ENCODE measurements around the gene KPNB1.
A peak's percentile ranks its signal among the peaks of the same experiment; 100 is the strongest.

The KPNB1 gene

DNA sequence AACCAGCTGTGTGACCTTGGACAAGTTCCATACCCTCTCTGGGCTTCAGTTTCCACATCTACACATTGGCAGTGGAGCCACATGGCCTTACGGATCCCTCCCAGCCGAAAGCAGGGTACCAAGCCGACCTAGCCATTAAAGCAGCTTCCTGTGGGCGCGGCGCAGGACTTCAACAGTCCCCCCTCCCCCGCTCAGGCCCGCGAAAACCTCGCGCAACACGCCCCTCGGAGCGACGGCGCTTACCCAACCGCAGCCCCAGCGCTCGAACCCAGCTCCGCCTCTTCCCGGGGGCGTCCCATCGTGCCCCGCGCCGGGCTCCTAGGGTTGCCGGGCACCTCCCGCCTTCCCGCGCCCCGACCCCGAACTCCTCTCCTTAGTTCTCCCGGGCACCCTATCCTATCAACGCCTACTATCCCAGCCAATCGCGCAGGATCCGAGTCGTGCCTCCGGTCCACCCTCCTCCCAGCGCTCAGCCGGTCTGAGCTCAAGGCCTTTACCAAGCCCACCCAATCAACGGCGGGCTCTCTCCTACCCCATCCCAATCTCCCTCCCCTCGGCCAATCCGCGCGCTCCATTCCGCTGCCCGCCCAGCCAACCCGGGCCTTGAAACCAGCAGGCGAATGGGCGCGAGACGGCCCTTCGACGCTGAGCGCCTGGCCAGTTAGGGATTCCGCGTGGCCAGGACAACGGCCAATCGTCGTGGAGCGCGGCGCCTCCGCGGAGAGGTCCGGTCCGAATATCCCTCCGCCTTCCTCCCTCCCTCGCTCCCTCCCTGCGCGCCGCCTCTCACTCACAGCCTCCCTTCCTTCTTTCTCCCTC lies at the start of gene KPNB1:
TSS of gene KPNB1 (plus strand) at position 767 of the 819 bp plus-strand sequence. CDS start 326 bp downstream, outside the sequence.
- DNase-seq (ENCODE audit: low read depth, low spot score), result peak; percentile 94

DNA sequence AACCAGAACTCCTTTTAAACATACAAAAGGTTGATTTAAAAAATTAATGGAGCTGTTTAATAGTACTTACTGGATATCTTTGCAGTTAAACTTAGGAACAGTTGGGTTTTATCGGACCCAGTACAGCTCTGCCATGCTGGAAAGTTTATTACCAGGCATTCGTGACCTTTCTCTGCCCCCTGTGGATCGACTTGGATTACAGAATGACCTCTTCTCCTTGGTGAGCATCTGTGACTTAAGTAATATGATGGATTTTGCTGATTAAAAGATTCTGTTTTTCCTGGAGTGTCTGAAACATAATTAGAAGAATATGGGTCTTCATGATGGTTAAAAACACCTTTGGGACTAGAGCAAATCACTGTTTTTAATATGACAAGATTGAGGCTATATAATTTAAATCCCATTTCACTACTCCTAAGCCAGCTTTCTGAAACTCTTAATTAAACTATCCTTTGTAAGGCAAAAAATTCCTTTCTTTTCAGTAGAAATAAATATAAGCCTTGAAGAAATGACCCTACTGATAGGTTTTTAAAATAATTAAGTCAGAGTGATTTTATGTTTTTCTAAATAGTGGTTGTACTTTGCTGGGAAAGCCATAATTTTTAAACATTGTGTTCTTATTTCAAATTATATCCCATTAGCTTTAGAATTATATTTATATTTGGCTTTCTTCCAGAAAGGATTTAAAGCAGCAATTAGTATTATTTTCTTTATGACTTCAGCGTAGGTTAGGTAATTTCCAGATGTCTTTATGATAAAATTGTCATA lies 45.7 kb upstream of the KPNB1 start:
- no peak for DNase-seq (ENCODE audit: low read depth, low spot score)

DNA sequence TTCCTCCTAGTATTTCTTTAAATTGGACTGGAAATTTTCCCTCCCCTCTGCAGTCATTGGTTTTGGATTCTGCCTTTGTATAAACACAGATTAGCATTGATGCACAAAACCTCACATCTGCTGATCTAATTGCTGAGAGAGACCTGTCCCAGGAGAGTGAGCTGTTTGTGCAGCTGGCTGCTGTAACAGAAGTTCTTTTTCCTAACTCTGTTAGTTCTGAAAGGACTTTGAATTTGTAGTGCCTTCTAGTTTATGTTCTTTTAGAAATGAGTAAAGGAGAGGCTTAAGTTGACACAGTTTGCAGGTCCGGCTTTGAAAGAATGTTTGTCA lies 45.2 kb upstream of the KPNB1 start:
- DNase-seq (ENCODE audit: low read depth, low spot score), result no peak

DNA sequence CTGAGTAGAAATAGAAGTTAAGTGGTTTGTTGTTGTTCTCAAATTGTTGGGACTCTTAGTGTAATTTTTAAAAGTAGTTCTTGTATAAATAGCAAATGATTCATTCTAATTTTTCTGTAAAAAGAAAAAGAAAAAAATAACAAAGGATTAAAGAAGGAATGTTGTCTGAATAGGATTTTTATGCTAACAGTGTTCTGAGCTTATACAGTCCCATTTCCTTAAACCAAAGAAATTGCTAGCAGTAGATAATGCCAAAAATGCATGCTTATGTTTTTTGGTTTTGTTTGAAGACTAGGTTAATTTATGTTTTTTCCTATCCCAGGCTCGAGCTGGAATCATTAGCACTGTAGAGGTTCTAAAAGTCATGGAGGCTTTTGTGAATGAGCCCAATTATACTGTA lies 44.7 kb upstream of the KPNB1 start:
- no peak for DNase-seq (ENCODE audit: low read depth, low spot score)

DNA sequence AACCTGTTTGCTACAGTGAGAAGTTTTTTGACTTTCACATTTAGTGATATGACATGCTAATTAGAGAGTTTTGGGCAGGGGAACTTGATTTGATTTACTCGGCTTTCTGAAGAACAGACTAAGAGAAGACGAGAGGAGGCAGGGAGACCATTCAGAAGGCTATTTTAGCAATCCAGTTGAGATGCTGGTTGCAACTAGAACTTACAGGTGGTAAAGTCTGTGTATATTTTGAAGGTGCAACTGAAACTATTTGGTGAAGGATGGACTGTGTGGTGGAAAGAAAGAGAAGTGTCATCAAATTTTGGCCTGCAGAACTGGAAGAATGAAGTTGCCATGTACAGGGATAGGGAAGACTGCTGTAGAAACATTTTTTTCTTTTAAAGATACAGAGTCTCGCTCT lies 42.2 kb upstream of the KPNB1 start:
- DNase-seq (ENCODE audit: low read depth, low spot score), result no peak

DNA sequence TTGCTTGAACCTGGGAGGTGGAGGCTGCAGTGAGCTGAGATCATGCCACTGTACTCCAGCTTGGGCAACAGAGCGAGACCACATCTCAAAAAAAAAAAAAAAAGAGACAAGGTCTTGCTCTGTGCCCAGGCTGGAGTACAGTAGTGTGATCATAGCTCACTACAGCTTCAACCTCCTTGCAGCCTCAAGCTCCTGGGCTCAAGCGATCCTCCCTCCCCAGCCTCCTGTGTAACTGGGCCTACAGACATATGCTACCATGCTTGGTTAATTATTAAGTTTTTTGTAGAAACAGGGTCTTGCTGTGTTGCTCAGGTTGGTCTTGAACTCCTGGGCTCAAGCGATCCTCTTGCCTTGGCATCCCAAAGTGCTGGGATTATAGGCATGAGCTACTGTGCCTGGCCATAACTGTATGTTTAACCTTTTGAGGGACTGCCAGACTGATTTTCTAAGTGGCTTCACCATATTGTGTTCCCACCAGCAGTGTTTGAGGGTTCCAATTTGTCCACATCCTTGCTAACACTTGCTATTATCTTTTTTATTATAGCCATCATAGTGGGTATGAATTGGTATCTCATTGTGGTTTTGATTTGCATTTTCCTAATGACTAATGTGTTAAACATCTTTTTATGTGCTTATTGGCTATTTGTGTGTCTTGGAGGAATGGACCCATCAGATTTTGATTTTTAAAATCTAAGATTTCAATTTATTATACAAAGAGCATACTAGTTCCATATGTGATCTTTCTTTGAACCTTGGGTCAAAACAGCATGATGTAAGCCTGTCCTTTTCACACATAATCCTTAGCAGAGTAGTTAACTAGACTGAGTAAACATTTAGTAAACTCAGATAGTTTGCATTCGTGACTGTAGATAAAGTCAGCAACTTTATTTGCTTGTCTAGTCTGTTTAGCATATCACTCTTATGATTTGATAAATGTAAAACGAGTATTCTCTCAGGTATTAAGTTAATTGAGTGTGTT lies 38.1 kb upstream of the KPNB1 start:
- no peak for DNase-seq (ENCODE audit: low read depth, low spot score)

DNA sequence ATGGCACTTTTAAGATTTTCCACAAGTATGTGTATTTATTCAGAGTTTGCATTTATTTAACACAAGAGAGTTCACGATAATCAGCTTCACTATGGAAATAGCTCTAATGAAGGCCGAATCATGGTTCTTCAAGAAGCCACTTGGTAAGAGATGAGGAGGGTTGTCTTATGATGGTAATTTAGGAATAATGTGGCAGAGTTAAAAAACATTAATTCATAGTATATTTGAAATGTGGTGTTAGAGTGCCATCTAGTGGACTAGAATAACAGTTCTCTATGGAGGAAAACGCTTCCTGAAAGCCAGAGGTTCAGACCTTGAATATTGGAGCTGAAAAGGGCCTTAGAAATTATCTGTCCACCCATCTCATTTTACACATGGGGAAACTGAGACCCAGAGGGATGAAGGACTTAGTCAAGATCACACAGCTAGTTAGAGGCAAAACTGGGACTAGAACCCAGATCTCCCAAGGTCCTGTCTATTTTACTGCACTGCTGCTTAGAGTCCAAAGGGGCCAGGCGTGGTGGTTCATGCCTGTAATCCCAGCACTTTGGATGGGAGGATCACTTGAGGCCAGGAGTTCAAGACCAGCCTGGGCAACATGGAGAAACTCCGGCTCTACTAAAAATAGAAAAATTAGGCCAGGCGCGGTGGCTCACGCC lies 33.8 kb upstream of the KPNB1 start:
- no peak for DNase-seq (ENCODE audit: low read depth, low spot score)

DNA sequence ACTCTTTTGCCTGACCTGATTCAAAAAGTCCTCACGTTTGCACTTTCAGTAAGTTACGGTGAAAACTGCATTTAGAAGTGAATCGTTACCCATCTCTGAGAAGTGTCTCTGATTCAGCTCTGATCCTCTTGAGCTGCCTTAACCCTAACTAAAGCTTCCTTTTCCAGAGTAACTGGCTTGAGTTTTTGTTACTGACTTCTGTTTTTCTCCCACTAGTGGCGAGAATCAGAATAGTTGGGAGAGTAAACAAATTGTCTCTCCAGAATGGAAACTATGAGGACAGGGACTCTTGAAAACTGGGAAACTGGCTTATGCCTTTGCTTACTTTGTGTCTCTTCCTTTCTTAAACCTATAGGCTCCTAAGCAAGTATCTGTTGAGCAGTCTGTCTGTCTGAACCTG lies 31.3 kb upstream of the KPNB1 start:
- DNase-seq (ENCODE audit: low read depth, low spot score), result no peak

DNA sequence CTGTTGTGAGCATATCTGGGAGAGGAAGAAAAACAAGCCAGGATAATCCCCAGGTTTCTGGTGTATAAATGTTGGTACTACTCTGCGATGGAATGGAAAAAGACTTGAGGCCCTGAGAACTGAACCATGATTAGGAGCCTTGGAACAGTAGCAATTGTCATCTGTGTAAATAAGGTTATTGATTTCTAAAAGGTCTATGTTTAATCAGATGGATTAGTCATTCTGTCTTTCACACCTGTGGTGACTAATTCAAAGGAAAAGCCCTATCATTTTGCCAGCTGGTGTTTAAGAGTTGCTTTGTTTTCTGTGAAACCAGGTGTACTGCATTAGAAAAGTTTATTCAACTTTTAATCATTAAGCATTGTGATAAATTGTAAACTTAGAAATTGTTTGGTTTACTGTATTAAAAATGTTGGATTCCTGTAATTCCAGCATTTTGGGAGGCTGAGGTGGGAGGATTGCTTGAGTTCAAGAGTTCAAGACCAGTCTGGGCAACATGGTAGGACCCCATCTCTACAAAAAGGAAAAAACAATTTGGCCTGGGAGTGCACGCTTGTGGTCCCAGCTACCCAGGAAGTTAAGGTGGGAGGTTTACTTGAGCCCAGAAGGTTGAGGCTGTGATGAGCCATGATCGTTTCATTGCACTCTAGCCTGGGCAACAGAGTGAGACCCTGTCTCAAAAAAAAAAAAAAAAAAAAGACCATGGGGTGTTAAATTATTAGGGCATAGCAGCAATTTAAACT lies 29.0 kb upstream of the KPNB1 start:
- DNase-seq (ENCODE audit: low read depth, low spot score), result no peak

DNA sequence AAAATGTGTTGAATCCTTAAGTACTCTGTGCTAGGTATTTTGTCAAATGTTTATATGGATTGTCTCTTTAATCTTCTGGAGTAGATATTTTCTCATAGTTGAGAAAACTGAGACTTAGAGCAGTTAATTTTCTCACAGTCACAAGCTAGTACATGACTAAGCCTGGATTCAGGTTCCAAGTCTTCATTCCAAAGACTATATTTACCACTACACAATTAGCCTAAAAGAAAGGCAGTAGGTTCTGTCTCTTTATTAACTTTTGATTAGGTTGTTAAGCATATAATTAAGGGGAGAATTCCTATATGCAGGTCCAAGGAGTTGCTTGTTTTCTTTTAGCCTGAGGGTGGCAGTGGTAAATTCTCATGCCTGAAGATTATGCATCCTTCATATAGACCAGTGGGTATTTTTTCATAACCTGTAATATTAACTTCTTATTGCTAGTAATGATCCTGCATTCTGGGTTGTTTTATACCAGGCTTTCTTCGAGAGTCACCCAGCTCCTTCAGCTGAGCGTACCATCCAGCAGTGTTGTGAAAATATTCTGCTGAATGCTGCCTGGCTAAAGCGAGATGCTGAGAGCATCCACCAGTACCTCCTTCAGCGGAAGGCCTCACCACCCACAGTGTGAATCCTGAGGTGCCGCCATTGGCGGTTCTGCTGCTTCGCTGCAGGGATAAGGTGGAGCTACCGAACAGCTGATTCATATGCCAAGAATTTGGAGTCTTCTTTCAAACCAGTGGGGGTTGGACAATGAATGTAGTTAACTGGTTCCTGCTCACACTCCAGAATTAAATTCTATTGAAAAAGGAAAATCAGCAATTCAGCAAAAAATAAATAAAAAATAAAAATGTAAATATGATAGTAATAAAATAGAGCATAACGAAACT lies 28.2 kb upstream of the KPNB1 start:
- DNase-seq (ENCODE audit: low read depth, low spot score), result no peak

DNA sequence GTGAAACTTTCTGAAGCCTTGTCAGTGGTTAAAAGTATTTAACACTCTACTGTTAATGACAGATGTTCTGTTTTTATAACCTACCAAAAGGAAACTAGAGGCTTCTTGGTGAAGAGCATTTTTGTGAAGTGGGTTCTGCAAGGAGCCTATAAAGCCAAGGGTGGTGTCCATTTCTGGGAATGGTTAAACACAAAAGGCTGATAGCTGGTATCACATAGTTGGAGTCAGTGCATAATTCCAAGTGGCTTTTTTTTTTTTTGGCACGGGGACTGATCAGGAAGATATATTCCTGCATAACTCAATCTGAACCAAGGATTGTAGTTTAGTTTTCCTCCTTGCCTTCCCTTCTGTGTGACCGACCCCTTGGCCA lies 27.6 kb upstream of the KPNB1 start:
- no peak for DNase-seq (ENCODE audit: low read depth, low spot score)

DNA sequence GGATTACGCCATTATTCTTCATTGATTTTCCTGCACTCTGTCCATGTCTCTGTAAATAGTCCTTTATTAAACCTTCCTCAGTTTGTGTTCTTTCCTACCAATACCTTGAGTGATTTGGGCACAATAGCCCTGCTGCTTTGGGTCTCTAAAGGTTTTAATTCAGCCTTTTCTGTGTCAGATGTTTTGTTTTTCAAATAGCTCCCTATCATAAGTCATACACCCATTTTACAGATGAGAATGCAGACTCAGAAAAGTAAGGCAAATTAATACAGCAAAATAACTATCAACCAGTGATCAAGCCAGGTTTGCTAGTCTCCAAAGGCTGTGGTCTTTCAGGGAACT lies 25.0 kb upstream of the KPNB1 start:
- DNase-seq (ENCODE audit: low read depth, low spot score), result no peak

DNA sequence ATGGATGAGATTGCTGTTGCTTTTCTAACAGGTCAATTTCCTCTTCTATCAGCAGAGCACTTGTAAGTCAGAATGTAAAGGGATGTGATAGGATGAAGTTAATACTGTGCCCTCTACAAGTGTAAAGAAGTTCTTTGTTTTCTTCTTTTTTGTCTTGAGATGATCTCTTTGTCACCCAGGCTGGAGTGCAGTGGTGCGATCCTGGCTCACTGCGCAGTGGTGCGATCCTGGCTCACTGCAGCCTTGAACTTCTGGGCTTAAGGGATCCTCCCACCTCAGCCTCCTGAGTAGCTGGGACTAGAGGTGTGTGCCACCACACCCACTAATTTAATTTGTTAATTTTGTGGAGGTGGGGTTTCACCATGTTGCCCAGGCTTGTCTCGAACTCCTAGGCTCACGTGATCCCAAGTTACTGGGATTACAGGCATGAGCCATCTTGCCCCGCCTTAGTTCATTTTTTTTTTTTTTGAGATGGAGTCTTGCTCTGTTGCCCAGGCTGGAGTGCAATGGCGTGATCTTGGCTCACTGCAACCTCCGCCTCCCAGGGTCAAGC lies 21.6 kb upstream of the KPNB1 start:
- DNase-seq (ENCODE audit: low read depth, low spot score), result no peak

DNA sequence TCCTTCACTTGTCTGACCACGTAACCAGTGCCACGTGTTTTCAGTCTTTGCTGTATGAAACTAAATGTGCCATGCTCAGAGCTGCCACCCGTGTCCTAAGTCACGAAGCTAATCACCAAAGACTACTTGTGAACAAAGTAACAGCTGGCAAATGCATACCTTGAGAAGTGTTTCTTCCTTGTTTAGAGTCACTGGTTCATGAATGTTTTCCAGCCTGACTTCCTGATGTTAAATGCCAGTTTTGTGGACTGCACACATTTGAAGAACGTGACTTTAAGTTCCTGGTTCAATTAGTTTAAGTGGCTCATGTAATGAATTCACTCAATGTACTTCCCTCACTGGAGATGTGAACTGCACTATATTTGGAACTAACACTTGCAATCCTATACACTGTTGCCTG lies 19.9 kb upstream of the KPNB1 start:
- no peak for DNase-seq (ENCODE audit: low read depth, low spot score)

DNA sequence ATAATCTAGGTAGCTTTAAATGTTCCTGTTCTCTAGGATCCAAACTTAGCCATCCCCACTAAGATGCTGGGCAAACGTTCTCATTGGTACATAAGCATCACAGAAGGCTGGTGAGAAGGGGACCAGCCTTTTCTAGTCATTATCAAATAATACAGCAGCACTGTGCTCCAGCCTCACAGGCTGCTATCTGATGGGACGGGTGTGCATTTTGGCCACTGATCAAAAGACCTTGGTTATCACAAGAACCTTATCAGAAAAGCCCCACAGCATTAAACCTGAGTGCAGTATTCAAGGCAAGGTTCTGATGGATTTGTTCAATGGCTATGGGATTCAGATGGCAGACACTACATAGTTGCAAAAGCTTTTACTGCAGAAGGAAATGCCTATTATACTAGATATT lies 19.1 kb upstream of the KPNB1 start:
- no peak for DNase-seq (ENCODE audit: low read depth, low spot score)

DNA sequence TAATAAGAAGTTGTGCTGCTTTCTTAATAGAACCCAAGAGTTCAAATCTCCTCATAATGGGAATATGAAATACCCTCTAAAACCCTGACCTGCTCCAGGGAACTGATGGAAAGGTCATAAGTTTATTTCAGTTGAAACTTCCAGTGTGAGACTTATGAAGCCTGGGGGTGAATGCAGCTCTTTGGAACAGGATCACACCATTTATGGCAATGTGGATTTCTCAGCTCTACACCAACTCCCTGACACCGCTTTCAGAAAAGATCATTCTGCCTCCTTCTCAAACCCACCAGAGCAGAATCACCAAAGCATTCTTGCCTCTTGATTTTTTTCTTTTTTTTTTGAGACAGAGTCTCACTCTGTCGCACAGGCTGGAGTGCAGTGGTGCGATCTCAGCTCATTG lies 16.7 kb upstream of the KPNB1 start:
- DNase-seq (ENCODE audit: low read depth, low spot score), result no peak

DNA sequence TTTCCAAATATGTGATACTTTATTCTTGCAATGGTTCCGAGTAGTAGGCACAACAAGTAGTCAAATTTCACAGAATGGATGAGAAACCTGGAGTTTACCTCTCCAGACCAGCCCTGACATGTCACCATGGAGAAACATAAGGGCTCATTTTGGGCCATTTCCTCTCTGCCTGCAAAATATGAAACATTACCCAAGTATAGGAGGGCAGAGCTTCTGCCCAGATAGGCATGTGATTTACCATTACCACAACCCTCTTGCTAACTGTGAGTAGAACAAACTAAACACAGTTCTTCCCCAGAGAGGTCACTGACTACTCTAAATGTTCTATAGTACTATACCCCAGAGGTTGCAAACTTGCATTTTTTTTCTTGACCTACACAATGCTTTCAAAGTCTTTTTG lies 15.7 kb upstream of the KPNB1 start:
- no peak for DNase-seq (ENCODE audit: low read depth, low spot score)

DNA sequence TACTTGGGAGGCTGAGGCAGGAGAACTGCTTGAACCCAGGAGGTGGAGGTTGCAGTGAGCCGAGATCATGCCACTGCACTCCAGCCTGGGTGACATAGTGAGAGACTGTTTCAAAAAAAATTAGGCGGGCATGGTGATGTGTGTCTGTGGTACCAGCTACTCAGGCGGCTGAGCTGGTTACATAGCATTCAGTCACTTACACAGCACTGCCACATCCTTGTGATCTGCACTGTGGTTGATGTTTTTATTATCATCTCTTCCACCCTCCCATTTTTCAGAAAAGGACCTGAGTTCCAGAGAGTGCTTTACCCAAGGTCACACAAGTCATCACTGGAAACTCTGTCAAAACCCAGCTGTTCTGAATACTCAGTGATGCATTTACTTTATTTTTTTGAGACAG lies 14.8 kb upstream of the KPNB1 start:
- DNase-seq (ENCODE audit: low read depth, low spot score), result no peak

DNA sequence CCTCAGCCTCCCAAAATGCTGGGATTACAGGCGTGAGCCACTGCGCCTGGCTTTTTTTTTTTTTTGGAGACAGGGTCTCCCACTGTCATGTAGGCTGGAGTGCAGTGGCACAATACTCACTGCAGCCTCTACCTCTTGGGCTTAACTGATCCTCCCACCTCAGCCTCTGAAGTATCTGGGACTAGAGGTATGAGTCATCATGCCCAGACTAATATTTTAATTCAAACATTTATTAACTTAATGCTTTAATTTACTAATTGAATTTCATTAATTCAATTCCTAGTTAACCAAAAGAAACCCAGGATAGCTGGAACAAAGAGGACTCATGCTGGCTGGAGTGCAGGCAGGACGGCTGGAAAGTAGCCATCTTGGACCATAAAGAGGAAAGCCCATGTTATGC lies 14.0 kb upstream of the KPNB1 start:
- DNase-seq (ENCODE audit: low read depth, low spot score), result no peak

Measured in activated naive CD8-positive, alpha-beta T cell treated with anti-CD3 and anti-CD28 coated beads, Interleukin-2, amount 50 U/mL, for 16 hours (primary cell).